Esophagus squamous epithelium (tissue), 5 donors: ENCODE measurements around the gene PTPDC1. TPM values are rescaled to one million over a fixed set of nuclear protein-coding genes. Genes with fewer than 3 reads are reported as not detected.

Experiments
- DNase-seq: peaks from one replicate; lab custom pipeline; 2025; lab: John Stamatoyannopoulos, UW
- H3K27ac ChIP-seq, 4 donors: fragments of 200-600 bp; sonication (generic); one replicate each; pipeline ENCODE4 v1.5.1; 2016 to 2019; ENCODE audit warnings: mild to moderate bottlenecking in 1 of 4
- H3K27me3 ChIP-seq, 4 donors: fragments of 200-600 bp; sonication (generic); 1 replicate in 3 of 4; 2 replicates in 1 of 4; pipeline versions ENCODE4 v1.5.1 to v1.6.0; 2017 to 2021; ENCODE audit warnings: antibody characterized with exemption in 1 of 4
- H3K36me3 ChIP-seq, 3 donors: fragments of 200-600 bp; sonication (generic); one replicate each; pipeline ENCODE4 v1.5.1; 2016 to 2019
- H3K4me1 ChIP-seq, 3 donors: fragments of 200-600 bp; sonication (generic); one replicate each; pipeline ENCODE4 v1.5.1; 2017 to 2019
- H3K4me3 ChIP-seq, 4 donors: fragments of 200-600 bp; sonication (generic); 1 replicate in 3 of 4; 2 replicates in 1 of 4; pipeline ENCODE4 v1.5.1; 2016 to 2019; ENCODE audit warnings: mild to moderate bottlenecking in 2 of 4, moderate library complexity in 1 of 4
- H3K9me3 ChIP-seq, 3 donors: fragments of 200-600 bp; sonication (generic); one replicate each; pipeline ENCODE4 v1.5.1; 2016 to 2019
- CTCF ChIP-seq, 6 experiments: fragments of 450-650 bp in 4 of 6; fragments of 200-600 bp in 2 of 6; sonication (generic) in 2 of 6; IDR thresholded peaks; one replicate each; pipeline ENCODE4 v1.5.1; 2016 to 2019; ENCODE audit warnings: antibody characterized with exemption in 6 of 6, mild to moderate bottlenecking in 4 of 6, moderate library complexity in 4 of 6
- POLR2A ChIP-seq, 4 donors: fragments of 450-650 bp; IDR thresholded peaks; one replicate each; pipeline ENCODE4 v1.6.1; 2017; ENCODE audit warnings: antibody characterized with exemption in 4 of 4, mild to moderate bottlenecking in 4 of 4, moderate library complexity in 3 of 4
- WGBS, 2 donors: methylation state at CpG; one replicate each; pipeline ENCODE4 v1.1.5; 2018; 5-methylcytosine and 5-hydroxymethylcytosine counted together
- intact Hi-C: fragments of 100-400 bp; cut with DNase I; formaldehyde crosslinking; loops from one replicate; pipeline ENCODE4 v1.15.0; 2022
- total RNA-seq, 4 donors: library from RNA; depleted of rRNA; stranded (reverse); fragments of >200 nt; gene quantifications; one replicate each; pipeline ENCODE4 v1.1.0, GENCODE V29; 2016
- donor health status: DM: yes; HTN: yes; CAD: no.

Gene PTPDC1
- total RNA-seq, 4 donors from 2014 or later: 2.1 to 8.2 (median 3.3) TPM

- Histone ChIP-seq H3K4me1 (no peaks in the 10 kb centered on the region), H3K9me3 (no peaks in the 10 kb centered on the region), H3K27me3 (no peaks in the 10 kb centered on the region), H3K4me3 (no peak overlapping the region), H3K36me3 (peaks cover 0 to 14% (median 0%) of the 10 kb centered on the region in 3 donors), H3K27ac (no peak overlapping the region)
- intact Hi-C loops: no loop called here
- no peak for DNase-seq
- TF ChIP-seq POLR2A (IDR thresholded peaks at IDR 0.05) (no peak), CTCF (IDR thresholded peaks at IDR 0.05) (no peak)
- WGBS, 2 donors: 83 to 89% methylated on average over 1 of the region's 1 CpG
Observed at GRCh38 chr9:94076557-94076956, 7.7 kb upstream of the PTPDC1 start.

GRCh38 chr9:94078086-94078485 lies 6.2 kb upstream of the PTPDC1 start:
- no peak for DNase-seq
- WGBS, 2 donors: 75 to 79% methylated on average over 2 of the region's 2 CpGs
- H3K27ac ChIP-seq: no peak overlapping the region

GRCh38 chr9:94079236-94079635 lies 5.0 kb upstream of the PTPDC1 start:
- Histone ChIP-seq H3K4me1 (peaks cover 0 to 21% (median 13%) of the 10 kb centered on the region in 3 donors), H3K27ac (no peak overlapping the region), H3K36me3 (peaks cover 0 to 6% (median 0%) of the 10 kb centered on the region in 3 donors), H3K9me3 (no peaks in the 10 kb centered on the region), H3K4me3 (no peak overlapping the region), H3K27me3 (no peaks in the 10 kb centered on the region)
- intact Hi-C loops: no loop called here
- no peak for DNase-seq
- 86 to 87% methylated on average over 2 of the region's 2 CpGs for WGBS, 2 donors
- no peak for TF ChIP-seq CTCF (IDR thresholded peaks at IDR 0.05)
- no peak for TF ChIP-seq POLR2A (IDR thresholded peaks at IDR 0.05)

More at GRCh38 chr9:94078086-94078485, 6.2 kb upstream of the PTPDC1 start:
- H3K4me3 ChIP-seq: no peak overlapping the region
- TF ChIP-seq CTCF (IDR thresholded peaks at IDR 0.05) (no peak), POLR2A (IDR thresholded peaks at IDR 0.05) (no peak)
- peaks cover 0 to 11% (median 8%) of the 10 kb centered on the region in 3 donors for H3K4me1 ChIP-seq
- H3K36me3 ChIP-seq: peaks cover 0 to 9% (median 0%) of the 10 kb centered on the region in 3 donors
- H3K27me3 ChIP-seq: no peaks in the 10 kb centered on the region
- H3K9me3 ChIP-seq: no peaks in the 10 kb centered on the region
- intact Hi-C loops: no loop called here

- TF ChIP-seq CTCF (IDR thresholded peaks at IDR 0.05): no peak
- TF ChIP-seq POLR2A (IDR thresholded peaks at IDR 0.05): no peak
- H3K9me3 ChIP-seq: no peaks in the 10 kb centered on the region
- H3K27ac ChIP-seq: no peak overlapping the region
- no peak overlapping the region for H3K4me3 ChIP-seq
- no peak for DNase-seq
- H3K4me1 ChIP-seq: peaks cover 0 to 21% (median 13%) of the 10 kb centered on the region in 3 donors
- H3K36me3 ChIP-seq: no peaks in the 10 kb centered on the region
- intact Hi-C loops: no loop called here
- H3K27me3 ChIP-seq: no peaks in the 10 kb centered on the region
- WGBS, 2 donors: 100% methylated on average over 2 of the region's 2 CpGs
Observed at GRCh38 chr9:94080249-94080648, 4.0 kb upstream of the PTPDC1 start.

- Histone ChIP-seq H3K27ac (no peak overlapping the region), H3K4me3 (no peak overlapping the region), H3K36me3 (no peaks in the 10 kb centered on the region), H3K27me3 (no peaks in the 10 kb centered on the region), H3K9me3 (no peaks in the 10 kb centered on the region), H3K4me1 (peaks cover 0 to 25% (median 15%) of the 10 kb centered on the region in 3 donors)
- 70 to 88% methylated on average over 4 of the region's 4 CpGs for whole genome bisulfite sequencing, 2 donors
- TF ChIP-seq POLR2A (IDR thresholded peaks at IDR 0.05): no peak
- TF ChIP-seq CTCF (IDR thresholded peaks at IDR 0.05): no peak
- intact Hi-C loops: no loop called here
- no peak for DNase-seq
Observed at GRCh38 chr9:94081435-94081834, 2.8 kb upstream of the PTPDC1 start.
